Measurements from ENCODE around the gene KRTAP10-7. TPM values are rescaled to one million over a fixed set of nuclear protein-coding genes. Genes with fewer than 3 reads are reported as not detected.
"Not testable (repeated sequence)": the region's sequence is repeated elsewhere in the genome, so short reads cannot be mapped to it uniquely, and the experiment has no call there.

Gene KRTAP10-7
- total and polyA plus RNA-seq, 2 experiments from 2014 or later = not detected

GRCh38 chr21:44606495-44606894, 6.1 kb downstream of the KRTAP10-7 start:
- Histone ChIP-seq H4K20me1 (ENCODE audit: insufficient read depth) (no peaks in the 10 kb centered on the region), H3K9ac (no peak overlapping the region), H3K4me3 (no peak overlapping the region), H3K79me2 (ENCODE audit: insufficient read depth) (no peaks in the 10 kb centered on the region), H3K4me2 (ENCODE audit: unreplicated experiment) (no peak overlapping the region), H3K27me3 (replicated peaks; ENCODE audit: insufficient read depth) (0 out of 2 replicates have a peak, but pooled peaks cover 6% of the 10 kb centered on the region), H2AFZ (no peak overlapping the region), H3K9me3 (ENCODE audit: low read depth) (no peaks in the 10 kb centered on the region), H3K36me3 (ENCODE audit: low read depth) (no peaks in the 10 kb centered on the region), H3F3A (ENCODE audit: insufficient read depth) (no peaks in the 10 kb centered on the region), H3K27ac (no peak overlapping the region), H3K9me2 (ENCODE audit: insufficient read depth) (no peaks in the 10 kb centered on the region), H3K4me1 (ENCODE audit: insufficient read depth) (no peaks in the 10 kb centered on the region)
- no peak for DNase-seq
- WGBS, 2 experiments (ENCODE audit: low coverage in 1 of 2, low lambda C conversion rate in 2 of 2, missing lambda C conversion rate in 2 of 2) = 37 to 39% methylated on average over 4 of the region's 4 CpGs
- no peak for TF ChIP-seq EZH2phosphoT487 (IDR thresholded peaks at IDR 0.05; ENCODE audit: insufficient read depth, low read depth)
- TF ChIP-seq EZH2 (IDR thresholded peaks at IDR 0.05; ENCODE audit: insufficient read depth, poor library complexity, severe bottlenecking) = no peak
- in situ Hi-C loops (cut with MboI) = no loop called here

- 0 out of 2 replicates have a peak, but pooled peaks cover 4% of the 10 kb centered on the region for H3K27me3 ChIP-seq (replicated peaks; ENCODE audit: insufficient read depth)
- H3K27ac ChIP-seq = no peak overlapping the region
- no peaks in the 10 kb centered on the region for H3K79me2 ChIP-seq (ENCODE audit: insufficient read depth)
- no peak for TF ChIP-seq EZH2 (IDR thresholded peaks at IDR 0.05; ENCODE audit: insufficient read depth, poor library complexity, severe bottlenecking)
- TF ChIP-seq EZH2phosphoT487 (IDR thresholded peaks at IDR 0.05; ENCODE audit: insufficient read depth, low read depth) = no peak
- H3K9ac ChIP-seq = no peak overlapping the region
- H4K20me1 ChIP-seq (ENCODE audit: insufficient read depth) = no peaks in the 10 kb centered on the region
- no peak overlapping the region for H3K4me3 ChIP-seq
- H3K9me2 ChIP-seq (ENCODE audit: insufficient read depth) = no peaks in the 10 kb centered on the region
- in situ Hi-C loops (cut with MboI) = no loop called here
- no peak overlapping the region for H2AFZ ChIP-seq
- H3K36me3 ChIP-seq (ENCODE audit: low read depth) = no peaks in the 10 kb centered on the region
- H3K4me2 ChIP-seq (ENCODE audit: unreplicated experiment) = no peak overlapping the region
- H3K9me3 ChIP-seq (ENCODE audit: low read depth) = no peaks in the 10 kb centered on the region
- no peak for DNase-seq
- no peaks in the 10 kb centered on the region for H3F3A ChIP-seq (ENCODE audit: insufficient read depth)
- H3K4me1 ChIP-seq (ENCODE audit: insufficient read depth) = no peaks in the 10 kb centered on the region
Measured at GRCh38 chr21:44609193-44609592, 8.8 kb downstream of the KRTAP10-7 start.

GRCh38 chr21:44610157-44610843, 9.9 kb downstream of the KRTAP10-7 start:
- DNase-seq; H3K4me1 ChIP-seq (ENCODE audit: insufficient read depth); H4K20me1 ChIP-seq (ENCODE audit: insufficient read depth); H3K4me2 ChIP-seq (ENCODE audit: unreplicated experiment); H3F3A ChIP-seq (ENCODE audit: insufficient read depth); H3K9me2 ChIP-seq (ENCODE audit: insufficient read depth); H3K9ac ChIP-seq; H3K27ac ChIP-seq; H3K4me3 ChIP-seq; H3K36me3 ChIP-seq (ENCODE audit: low read depth); H3K9me3 ChIP-seq (ENCODE audit: low read depth); H3K27me3 ChIP-seq (replicated peaks; ENCODE audit: insufficient read depth); H2AFZ ChIP-seq; H3K79me2 ChIP-seq (ENCODE audit: insufficient read depth); in situ Hi-C loops (cut with MboI): not testable (repeated sequence)
- 26 to 43% methylated on average over 7 of the region's 7 CpGs for WGBS, 2 experiments (ENCODE audit: low coverage in 1 of 2, low lambda C conversion rate in 2 of 2, missing lambda C conversion rate in 2 of 2)

GRCh38 chr21:44611551-44611950, 11.2 kb downstream of the KRTAP10-7 start:
- Histone ChIP-seq H2AFZ (no peak overlapping the region), H3K9me3 (ENCODE audit: low read depth) (no peaks in the 10 kb centered on the region), H3K4me2 (ENCODE audit: unreplicated experiment) (no peak overlapping the region), H3K27me3 (replicated peaks; ENCODE audit: insufficient read depth) (no peaks in the 10 kb centered on the region), H3K79me2 (ENCODE audit: insufficient read depth) (no peaks in the 10 kb centered on the region), H3F3A (ENCODE audit: insufficient read depth) (no peaks in the 10 kb centered on the region), H4K20me1 (ENCODE audit: insufficient read depth) (no peaks in the 10 kb centered on the region), H3K4me1 (ENCODE audit: insufficient read depth) (no peaks in the 10 kb centered on the region), H3K4me3 (no peak overlapping the region), H3K27ac (no peak overlapping the region), H3K9me2 (ENCODE audit: insufficient read depth) (no peaks in the 10 kb centered on the region), H3K9ac (no peak overlapping the region), H3K36me3 (ENCODE audit: low read depth) (no peaks in the 10 kb centered on the region)
- in situ Hi-C loops (cut with MboI) = no loop called here
- WGBS, 2 experiments (ENCODE audit: low coverage in 1 of 2, low lambda C conversion rate in 2 of 2, missing lambda C conversion rate in 2 of 2) = 29 to 39% methylated on average over 4 of the region's 4 CpGs
- no peak for TF ChIP-seq EZH2phosphoT487 (IDR thresholded peaks at IDR 0.05; ENCODE audit: insufficient read depth, low read depth)
- no peak for TF ChIP-seq EZH2 (IDR thresholded peaks at IDR 0.05; ENCODE audit: insufficient read depth, poor library complexity, severe bottlenecking)
- DNase-seq = no peak

- Histone ChIP-seq H3K9me3 (ENCODE audit: low read depth) (no peaks in the 10 kb centered on the region), H3K4me3 (no peak within 1 kb of the TSS), H2AFZ (no peak within 1 kb of the TSS), H3K36me3 (ENCODE audit: low read depth) (no peaks in the 10 kb centered on the region), H3K9ac (no peak within 1 kb of the TSS), H3K4me1 (ENCODE audit: insufficient read depth) (no peaks in the 10 kb centered on the region), H4K20me1 (ENCODE audit: insufficient read depth) (no peaks in the 10 kb centered on the region), H3K79me2 (ENCODE audit: insufficient read depth) (no peaks in the 10 kb centered on the region), H3K27me3 (replicated peaks; ENCODE audit: insufficient read depth) (no peaks in the 10 kb centered on the region), H3K4me2 (ENCODE audit: unreplicated experiment) (no peak within 1 kb of the TSS), H3K9me2 (ENCODE audit: insufficient read depth) (no peaks in the 10 kb centered on the region), H3K27ac (no peak within 1 kb of the TSS), H3F3A (ENCODE audit: insufficient read depth) (no peaks in the 10 kb centered on the region)
- TF ChIP-seq EZH2 (IDR thresholded peaks at IDR 0.05; ENCODE audit: insufficient read depth, poor library complexity, severe bottlenecking) (no peak), EZH2phosphoT487 (IDR thresholded peaks at IDR 0.05; ENCODE audit: insufficient read depth, low read depth) (no peak)
- DNase-seq = no peak
- in situ Hi-C loops (cut with MboI) = no loop called here
- WGBS, 2 experiments (ENCODE audit: low coverage in 1 of 2, low lambda C conversion rate in 2 of 2, missing lambda C conversion rate in 2 of 2) = 46 to 56% methylated on average over 8 of the region's 8 CpGs
Measured at GRCh38 chr21:44612029-44612486, 11.7 kb downstream of the KRTAP10-7 start, which contains the start of gene KRTAP10-8. Gene KRTAP10-8, plus strand, starts transcription at chr21:44612079. Its CDS starts 22 bp downstream, at chr21:44612101.

Measured in GM23248 (cell line).